HEK293 (cell line): ENCODE results near the gene SERINC2.

Experiments
- CTCF ChIP-seq: fragments of 450-650 bp; formaldehyde crosslinking; IDR thresholded peaks from 2 replicates; pipeline ENCODE4 v1.5.1; 2016; ENCODE audit warnings: missing biosample characterization, missing genetic modification characterization
- HOXD13 ChIP-seq: sonication (generic); formaldehyde crosslinking; IDR thresholded peaks from 2 replicates; pipeline ENCODE4 v1.8.0; 2022; ENCODE audit warnings: missing genetic modification reagents, borderline replicate concordance
- SALL2 ChIP-seq: fragments of 450-650 bp; formaldehyde crosslinking; IDR thresholded peaks from 2 replicates; pipeline ENCODE4 v1.5.0; 2017; ENCODE audit warnings: missing biosample characterization, mild to moderate bottlenecking, missing genetic modification characterization, borderline replicate concordance
- ZFP41 ChIP-seq: fragments of 450-650 bp; formaldehyde crosslinking; IDR thresholded peaks from 2 replicates; pipeline ENCODE4 v1.5.1; 2016; ENCODE audit warnings: missing biosample characterization, missing genetic modification characterization, borderline replicate concordance
- ZNF133 ChIP-seq: fragments of 450-650 bp; formaldehyde crosslinking; IDR thresholded peaks from 2 replicates; pipeline ENCODE4 v1.5.1; 2016; ENCODE audit warnings: missing biosample characterization, missing genetic modification characterization
- ZNF623 ChIP-seq: fragments of 450-650 bp; formaldehyde crosslinking; IDR thresholded peaks from 2 replicates; pipeline ENCODE4 v1.5.1; 2016; ENCODE audit warnings: missing biosample characterization, missing genetic modification characterization
- TF ChIP-seq, protein P1 (sequence below): fragments of 450-650 bp; formaldehyde crosslinking; IDR thresholded peaks from 2 replicates; pipeline ENCODE4 v1.5.1; 2017; ENCODE audit warnings: missing biosample characterization, missing genetic modification characterization

- TF ChIP-seq SALL2 (tag by site-specific recombination) (no peak), ZNF133 (tag by site-specific recombination) (no peak), CTCF (tag by site-specific recombination) (no peak; the same call in 1 of the 2 replicates), ZNF623 (tag by site-specific recombination) (no peak), ZFP41 (tag by site-specific recombination) (no peak), HOXD13 (CRISPR knock-in tag) (no peak)
- TF ChIP-seq, protein P1, sequence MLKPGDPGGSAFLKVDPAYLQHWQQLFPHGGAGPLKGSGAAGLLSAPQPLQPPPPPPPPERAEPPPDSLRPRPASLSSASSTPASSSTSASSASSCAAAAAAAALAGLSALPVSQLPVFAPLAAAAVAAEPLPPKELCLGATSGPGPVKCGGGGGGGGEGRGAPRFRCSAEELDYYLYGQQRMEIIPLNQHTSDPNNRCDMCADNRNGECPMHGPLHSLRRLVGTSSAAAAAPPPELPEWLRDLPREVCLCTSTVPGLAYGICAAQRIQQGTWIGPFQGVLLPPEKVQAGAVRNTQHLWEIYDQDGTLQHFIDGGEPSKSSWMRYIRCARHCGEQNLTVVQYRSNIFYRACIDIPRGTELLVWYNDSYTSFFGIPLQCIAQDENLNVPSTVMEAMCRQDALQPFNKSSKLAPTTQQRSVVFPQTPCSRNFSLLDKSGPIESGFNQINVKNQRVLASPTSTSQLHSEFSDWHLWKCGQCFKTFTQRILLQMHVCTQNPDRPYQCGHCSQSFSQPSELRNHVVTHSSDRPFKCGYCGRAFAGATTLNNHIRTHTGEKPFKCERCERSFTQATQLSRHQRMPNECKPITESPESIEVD: no peak
Observed at GRCh38 chr1:31447210-31447609, 34.2 kb downstream of the SERINC2 start.
